Endothelial cell of umbilical vein (primary cell): ENCODE results near the gene UBE2H. TPM values are rescaled to one million over a fixed set of nuclear protein-coding genes. Genes with fewer than 3 reads are reported as not detected.

Experiments
- BruUV-seq: library from RNA; stranded (reverse); fragments of 400-500 nt; replicated peaks from 2 replicates; lab custom pipeline; 2021; lab: Mats Ljungman, UMichigan
- CTCF ChIA-PET: fragments of 300-600, 350-600 bp; sonication (Branson Sonifier 250); formaldehyde crosslinking; loops from one replicate; lab custom pipeline; 2021; ENCODE audit warnings: antibody characterized with exemption, inconsistent platforms; lab: Charles Lee
- POLR2A ChIA-PET: fragments of 300-600, 350-600 bp; sonication (Branson Sonifier 250); formaldehyde crosslinking; loops from one replicate; lab custom pipeline; 2021; ENCODE audit warnings: antibody characterized with exemption, inconsistent platforms; lab: Charles Lee
- DNase-seq: peaks from one replicate; pipeline ENCODE4 v3.0.0-alpha.2; 2011; ENCODE audit warnings: low read depth, low spot score
- FAIRE-seq: peaks from 2 replicates; lab custom pipeline; 2011; peaks lifted over from hg19 to GRCh38; lab: Jason Lieb, UNC
- H2AFZ ChIP-seq: 2 replicates; pipeline ENCODE4 v1.6.0; 2012; ENCODE audit warnings: low read depth, low read length, control low read depth, inconsistent platforms
- H3K27ac ChIP-seq: 2 replicates; pipeline ENCODE4 v1.5.1; 2011; ENCODE audit warnings: low read depth, mild to moderate bottlenecking, control low read depth, low read length, moderate library complexity; ENCODE audit not compliant: insufficient read depth
- H3K27me3 ChIP-seq, 2 experiments: 2 replicates each; pipeline versions ENCODE4 v1.6.0 to v1.6.1; 2011; ENCODE audit warnings: low read length in 2 of 2, mixed read lengths in 1 of 2; ENCODE audit not compliant: control insufficient read depth in 2 of 2, insufficient read depth in 2 of 2
- H3K36me3 ChIP-seq, 2 experiments: 2 replicates in 1 of 2; 3 replicates in 1 of 2; pipeline ENCODE4 v1.5.1; 2011; ENCODE audit warnings: low read length in 2 of 2, mild to moderate bottlenecking in 1 of 2, moderate library complexity in 1 of 2; ENCODE audit not compliant: control insufficient read depth in 2 of 2, insufficient read depth in 2 of 2; ENCODE audit errors: extremely low read depth in 1 of 2
- H3K4me1 ChIP-seq: 3 replicates; pipeline ENCODE4 v1.5.1; 2011; ENCODE audit warnings: mild to moderate bottlenecking, low read length; ENCODE audit not compliant: control insufficient read depth, insufficient read depth; ENCODE audit errors: extremely low read depth
- H3K4me2 ChIP-seq: 2 replicates; pipeline ENCODE4 v1.6.1; 2011; ENCODE audit warnings: low read length, control low read depth, mixed read lengths; ENCODE audit not compliant: insufficient read depth
- H3K4me3 ChIP-seq, 3 experiments: fragments of 200-600 bp in 1 of 3; sonication (generic), shearing (Covaris generic) in 1 of 3; replicated peaks in 1 of 3; 2 replicates each; pipeline ENCODE4 v1.5.1; 2011 to 2016; ENCODE audit warnings: control low read depth in 3 of 3, low read length in 3 of 3, mild to moderate bottlenecking in 2 of 3, inconsistent platforms in 1 of 3, low read depth in 1 of 3, moderate library complexity in 1 of 3; ENCODE audit not compliant: insufficient read depth in 1 of 3
- H3K79me2 ChIP-seq: 2 replicates; pipeline ENCODE4 v1.6.0; 2012; ENCODE audit warnings: low read length, inconsistent platforms; ENCODE audit not compliant: control insufficient read depth, insufficient read depth
- H3K9ac ChIP-seq: replicated peaks from 2 replicates; pipeline ENCODE3; 2011; ENCODE audit warnings: low read length, control low read depth; ENCODE audit not compliant: insufficient read depth; ENCODE audit errors: extremely low read depth
- H3K9me1 ChIP-seq: replicated peaks from 3 replicates; pipeline ENCODE4 v1.6.0; 2011; ENCODE audit warnings: mild to moderate bottlenecking, low read length; ENCODE audit not compliant: control insufficient read depth, insufficient read depth; ENCODE audit errors: extremely low read depth
- H3K9me3 ChIP-seq: replicated peaks from 2 replicates; pipeline ENCODE4 v1.5.1; 2012; ENCODE audit warnings: low read length, inconsistent platforms; ENCODE audit not compliant: control insufficient read depth, insufficient read depth
- H4K20me1 ChIP-seq: replicated peaks from 2 replicates; pipeline ENCODE3; 2011; ENCODE audit warnings: mild to moderate bottlenecking, low read length; ENCODE audit not compliant: control insufficient read depth, insufficient read depth; ENCODE audit errors: extremely low read depth
- EZH2 ChIP-seq: IDR thresholded peaks from 2 replicates; pipeline ENCODE4 v1.6.1; 2012; ENCODE audit warnings: borderline replicate concordance, low read depth, mild to moderate bottlenecking, moderate library complexity, low read length, inconsistent platforms; ENCODE audit not compliant: severe bottlenecking
- FOS ChIP-seq: IDR thresholded peaks from 2 replicates; pipeline ENCODE4 v1.6.1; 2011; ENCODE audit warnings: mild to moderate bottlenecking, low read length, moderate library complexity, borderline replicate concordance; ENCODE audit not compliant: insufficient read depth
- GATA2 ChIP-seq: IDR thresholded peaks from 2 replicates; pipeline ENCODE4 v1.7.0; 2011; ENCODE audit warnings: low read depth, mild to moderate bottlenecking, moderate library complexity, mixed read lengths, low read length; ENCODE audit not compliant: insufficient read length, insufficient read depth
- JUN ChIP-seq: IDR thresholded peaks from 2 replicates; pipeline ENCODE4 v1.6.1; 2011; ENCODE audit warnings: borderline replicate concordance, low read depth; ENCODE audit not compliant: insufficient read length, insufficient read depth
- MAX ChIP-seq: IDR thresholded peaks from 2 replicates; pipeline ENCODE4 v1.6.1; 2011; ENCODE audit not compliant: insufficient read depth, insufficient read length
- MYC ChIP-seq: IDR thresholded peaks from one replicate; pipeline ENCODE4 v1.6.1; 2011; ENCODE audit warnings: mild to moderate bottlenecking, low read depth, low read length
- POLR2A ChIP-seq: IDR thresholded peaks from 2 replicates; pipeline ENCODE4 v1.6.1; 2012; ENCODE audit warnings: low read depth, mild to moderate bottlenecking, control low read depth, low read length
- POLR2AphosphoS5 ChIP-seq: IDR thresholded peaks from 2 replicates; pipeline ENCODE4 v1.6.1; 2012; ENCODE audit warnings: low read depth, mild to moderate bottlenecking, control low read depth, low read length, moderate library complexity; ENCODE audit not compliant: insufficient read depth
- dilution Hi-C: fragments of 300-500 bp; cut with MboI; formaldehyde crosslinking; loops from one replicate; pipeline ENCODE4 v1.15.0; 2019; ENCODE audit warnings: low sequenced_read_pairs; ENCODE audit not compliant: extremely low pct_ligation_motif_present
- intact Hi-C: fragments of 100-400 bp; cut with micrococcal nuclease; formaldehyde crosslinking; loops from one replicate; pipeline ENCODE4 v1.10.0; 2022
- polyA plus RNA-seq, 4 experiments: library from polyadenylated mRNA; depleted of rRNA in 3 of 4; stranded (reverse) in 3 of 4; unstranded in 1 of 4; fragments of >200 nt; gene quantifications; 2 replicates each; pipeline versions ENCODE4 v1.2.1 to v1.2.3, GENCODE V29; 2011 to 2012; ENCODE audit warnings: missing spikeins in 1 of 4
- total RNA-seq: library from RNA; stranded (reverse); gene quantifications from 2 replicates; pipeline ENCODE4 v1.2.3, GENCODE V29; 2021
- TF ChIP-seq, protein P1 (sequence below), 2 donors: IDR thresholded peaks; 1 replicate in 1 of 2; 2 replicates in 1 of 2; pipeline ENCODE4 v1.5.1; 2011; ENCODE audit warnings: low read length in 2 of 2, mild to moderate bottlenecking in 2 of 2, moderate library complexity in 2 of 2, control low read depth in 1 of 2, inconsistent platforms in 1 of 2, low read depth in 1 of 2; ENCODE audit not compliant: insufficient read depth in 1 of 2; ENCODE audit errors: extremely low read depth in 1 of 2

The UBE2H gene
- total and polyA plus RNA-seq, 2 donors (not counting 3 experiments of a cell fraction or from before 2014, with no cell fraction given), result 51.7 to 90.1 TPM

GRCh38 chr7:129801882-129802281 is 150.9 kb downstream of the UBE2H start:
- intact Hi-C loops, result no loop called here

GRCh38 chr7:129800901-129801300 is 151.9 kb downstream of the UBE2H start:
- Histone ChIP-seq H3K4me1 (no peaks in the 10 kb centered on the region), H3K9me1 (no peaks in the 10 kb centered on the region), H3K9me3 (no peaks in the 10 kb centered on the region), H3K9ac (no peak overlapping the region), H2AFZ (no peak overlapping the region), H3K4me3 (no peak overlapping the region), H3K79me2 (no peaks in the 10 kb centered on the region), H3K27me3 (peaks cover 0 to 3% of the 10 kb centered on the region in 2 experiments), H3K36me3 (no peaks in the 10 kb centered on the region), H4K20me1 (no peaks in the 10 kb centered on the region), H3K4me2 (no peak overlapping the region), H3K27ac (no peak overlapping the region)
- ChIA-PET POLR2A (no interaction called here), CTCF (no interaction called here)
- no TSS peak for BruUV-seq
- TF ChIP-seq, protein P1, sequence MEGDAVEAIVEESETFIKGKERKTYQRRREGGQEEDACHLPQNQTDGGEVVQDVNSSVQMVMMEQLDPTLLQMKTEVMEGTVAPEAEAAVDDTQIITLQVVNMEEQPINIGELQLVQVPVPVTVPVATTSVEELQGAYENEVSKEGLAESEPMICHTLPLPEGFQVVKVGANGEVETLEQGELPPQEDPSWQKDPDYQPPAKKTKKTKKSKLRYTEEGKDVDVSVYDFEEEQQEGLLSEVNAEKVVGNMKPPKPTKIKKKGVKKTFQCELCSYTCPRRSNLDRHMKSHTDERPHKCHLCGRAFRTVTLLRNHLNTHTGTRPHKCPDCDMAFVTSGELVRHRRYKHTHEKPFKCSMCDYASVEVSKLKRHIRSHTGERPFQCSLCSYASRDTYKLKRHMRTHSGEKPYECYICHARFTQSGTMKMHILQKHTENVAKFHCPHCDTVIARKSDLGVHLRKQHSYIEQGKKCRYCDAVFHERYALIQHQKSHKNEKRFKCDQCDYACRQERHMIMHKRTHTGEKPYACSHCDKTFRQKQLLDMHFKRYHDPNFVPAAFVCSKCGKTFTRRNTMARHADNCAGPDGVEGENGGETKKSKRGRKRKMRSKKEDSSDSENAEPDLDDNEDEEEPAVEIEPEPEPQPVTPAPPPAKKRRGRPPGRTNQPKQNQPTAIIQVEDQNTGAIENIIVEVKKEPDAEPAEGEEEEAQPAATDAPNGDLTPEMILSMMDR (IDR thresholded peaks at IDR 0.05; ENCODE audit: extremely low read depth in 1 of 2, insufficient read depth in 1 of 2, low read depth in 1 of 2, low read length in 2 of 2), result no peak
- no peak for TF ChIP-seq JUN
- TF ChIP-seq FOS, result no peak
- no peak for TF ChIP-seq MAX
- no peak for TF ChIP-seq POLR2AphosphoS5
- TF ChIP-seq EZH2, result no peak
- no peak for TF ChIP-seq MYC
- TF ChIP-seq GATA2, result no peak
- no peak for TF ChIP-seq POLR2A
- intact Hi-C loops, result no loop called here
- DNase-seq, result no peak
- dilution Hi-C loops, result no loop called here
- FAIRE-seq, result no peak

More at GRCh38 chr7:129801882-129802281, 150.9 kb downstream of the UBE2H start:
- H3K9me1 ChIP-seq, result no peaks in the 10 kb centered on the region
- peaks cover 0 to 3% of the 10 kb centered on the region in 2 experiments for H3K27me3 ChIP-seq
- H2AFZ ChIP-seq, result no peak overlapping the region
- no peaks in the 10 kb centered on the region for H3K36me3 ChIP-seq
- POLR2A ChIA-PET, result no interaction called here
- CTCF ChIA-PET, result no interaction called here
- BruUV-seq, result no TSS peak
- H3K79me2 ChIP-seq, result no peaks in the 10 kb centered on the region
- dilution Hi-C loops, result no loop called here
- no peak for DNase-seq
- no peaks in the 10 kb centered on the region for H4K20me1 ChIP-seq
- H3K4me1 ChIP-seq, result no peaks in the 10 kb centered on the region
- no peak for FAIRE-seq
- no peak overlapping the region for H3K4me3 ChIP-seq
- H3K4me2 ChIP-seq, result no peak overlapping the region
- H3K9me3 ChIP-seq, result no peaks in the 10 kb centered on the region
- no peak overlapping the region for H3K27ac ChIP-seq
- no peak for TF ChIP-seq JUN
- H3K9ac ChIP-seq, result no peak overlapping the region
